NCI-H446 (cell line): ENCODE data around the gene RPS15.
"Not testable (repeated sequence)": the region's sequence is repeated elsewhere in the genome, so short reads cannot be mapped to it uniquely, and the experiment has no call there.

ENCODE experiments used
- DNase-seq, 2 experiments: peaks; one replicate each; lab custom pipeline; 2025; lab: John Stamatoyannopoulos, UW

Gene RPS15

GRCh38 chr19:1402411-1403070, 35.7 kb upstream of the RPS15 start:
- DNase-seq, result no peak

GRCh38 chr19:1406774-1407527, 31.2 kb upstream of the RPS15 start:
- DNase-seq, result peak; percentile 99 to 100

- DNase-seq, result no peak
These were observed 30.5 kb upstream of the RPS15 start, which contains the start of gene DAZAP1 for GRCh38 chr19:1407528-1408299. DAZAP1 (plus strand) TSS chr19:1407586; CDS start chr19:1407774, 188 bp downstream.

GRCh38 chr19:1408300-1409203, 29.6 kb upstream of the RPS15 start:
- DNase-seq, result no peak

GRCh38 chr19:1409204-1410005, 28.8 kb upstream of the RPS15 start:
- no peak for DNase-seq

GRCh38 chr19:1410136-1410786, 27.9 kb upstream of the RPS15 start:
- DNase-seq, result no peak

GRCh38 chr19:1410789-1411188, 27.4 kb upstream of the RPS15 start:
- DNase-seq, result no peak

GRCh38 chr19:1411255-1412191, 26.7 kb upstream of the RPS15 start:
- DNase-seq, result peak; percentile 82 to 88

GRCh38 chr19:1412323-1412923, 25.8 kb upstream of the RPS15 start:
- no peak for DNase-seq

- DNase-seq, result no peak
These were observed 25.0 kb upstream of the RPS15 start for GRCh38 chr19:1412995-1413800.

- DNase-seq, result no peak
These were observed 22.0 kb upstream of the RPS15 start for GRCh38 chr19:1416014-1416841.

GRCh38 chr19:1417145-1417544, 21.1 kb upstream of the RPS15 start:
- DNase-seq, result no peak

- DNase-seq, result no peak
These were observed 20.3 kb upstream of the RPS15 start for GRCh38 chr19:1417681-1418495.

- no peak for DNase-seq
These were observed 19.8 kb upstream of the RPS15 start for GRCh38 chr19:1418496-1418775.

- DNase-seq, result no peak
These were observed 19.1 kb upstream of the RPS15 start for GRCh38 chr19:1418951-1419738.

GRCh38 chr19:1420085-1420484, 18.1 kb upstream of the RPS15 start:
- not testable (repeated sequence) for DNase-seq
